ENCODE measurements around the gene LRRC18. TPM values are rescaled to one million over a fixed set of nuclear protein-coding genes. Genes with fewer than 3 reads are reported as not detected.

Gene LRRC18
- total RNA-seq, 1 experiment from 2014 or later = not detected

DNA sequence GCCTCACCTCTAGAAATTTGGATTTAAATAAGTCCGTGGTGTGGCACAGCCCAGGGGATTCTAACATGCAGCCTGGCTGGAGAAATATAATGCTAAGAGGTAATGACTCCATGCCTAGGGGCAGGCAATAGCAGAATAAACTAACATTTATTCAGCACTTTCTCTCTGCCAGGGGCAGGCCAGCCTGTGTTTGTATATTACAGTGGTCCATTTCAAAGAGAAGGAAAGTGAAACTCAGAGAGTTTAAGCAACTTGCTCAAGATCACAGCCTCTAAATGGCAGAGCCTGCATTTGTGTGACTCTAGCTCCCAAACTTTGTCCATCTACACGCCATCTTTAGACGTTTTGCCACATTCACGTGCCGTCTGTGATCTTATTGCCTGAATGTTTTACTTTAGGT, 6.7 kb upstream of the LRRC18 start:
- intact Hi-C loops (cut with micrococcal nuclease) = no loop called here
- Histone ChIP-seq H4K20me1 (ENCODE audit: insufficient read depth) (no peaks in the 10 kb centered on the region), H3K4me1 (ENCODE audit: control insufficient read depth in 1 of 2, insufficient read depth in 2 of 2, low read length in 2 of 2) (no peaks in the 10 kb centered on the region), H3K36me3 (ENCODE audit: control insufficient read depth in 1 of 2, insufficient read depth in 2 of 2, low read length in 2 of 2) (no peaks in the 10 kb centered on the region), H3K79me2 (ENCODE audit: insufficient read depth, low read length) (no peaks in the 10 kb centered on the region), H3K4me2 (ENCODE audit: low read length) (no peak overlapping the region), H3K9me2 (ENCODE audit: insufficient read depth) (no peaks in the 10 kb centered on the region), H3K9me3 (ENCODE audit: control insufficient read depth in 1 of 2, insufficient read depth in 1 of 2, low read depth in 1 of 2, low read length in 2 of 2) (no peaks in the 10 kb centered on the region), H3K4me3 (replicated peaks in 1 of 2; ENCODE audit: low read depth in 1 of 2, low read length in 2 of 2) (no peak overlapping the region), H3K9ac (ENCODE audit: low read length) (no peak overlapping the region), H2AFZ (ENCODE audit: low read depth, low read length, poor library complexity, severe bottlenecking) (no peak overlapping the region), H3K27me3 (ENCODE audit: insufficient read depth, low read length) (peaks cover 12% of the 10 kb centered on the region; the same call in 1 of the 2 replicates), H3K27ac (ENCODE audit: low read depth, low read length) (no peak overlapping the region)
- BruUV-seq (replicated peaks) = no TSS peak
- TF ChIP-seq, protein P1, sequence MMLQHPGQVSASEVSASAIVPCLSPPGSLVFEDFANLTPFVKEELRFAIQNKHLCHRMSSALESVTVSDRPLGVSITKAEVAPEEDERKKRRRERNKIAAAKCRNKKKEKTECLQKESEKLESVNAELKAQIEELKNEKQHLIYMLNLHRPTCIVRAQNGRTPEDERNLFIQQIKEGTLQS (IDR thresholded peaks at IDR 0.05) = no peak
- TF ChIP-seq, protein P2, sequence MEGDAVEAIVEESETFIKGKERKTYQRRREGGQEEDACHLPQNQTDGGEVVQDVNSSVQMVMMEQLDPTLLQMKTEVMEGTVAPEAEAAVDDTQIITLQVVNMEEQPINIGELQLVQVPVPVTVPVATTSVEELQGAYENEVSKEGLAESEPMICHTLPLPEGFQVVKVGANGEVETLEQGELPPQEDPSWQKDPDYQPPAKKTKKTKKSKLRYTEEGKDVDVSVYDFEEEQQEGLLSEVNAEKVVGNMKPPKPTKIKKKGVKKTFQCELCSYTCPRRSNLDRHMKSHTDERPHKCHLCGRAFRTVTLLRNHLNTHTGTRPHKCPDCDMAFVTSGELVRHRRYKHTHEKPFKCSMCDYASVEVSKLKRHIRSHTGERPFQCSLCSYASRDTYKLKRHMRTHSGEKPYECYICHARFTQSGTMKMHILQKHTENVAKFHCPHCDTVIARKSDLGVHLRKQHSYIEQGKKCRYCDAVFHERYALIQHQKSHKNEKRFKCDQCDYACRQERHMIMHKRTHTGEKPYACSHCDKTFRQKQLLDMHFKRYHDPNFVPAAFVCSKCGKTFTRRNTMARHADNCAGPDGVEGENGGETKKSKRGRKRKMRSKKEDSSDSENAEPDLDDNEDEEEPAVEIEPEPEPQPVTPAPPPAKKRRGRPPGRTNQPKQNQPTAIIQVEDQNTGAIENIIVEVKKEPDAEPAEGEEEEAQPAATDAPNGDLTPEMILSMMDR (IDR thresholded peaks at IDR 0.05 in 2 of 3, conservative IDR thresholded peaks at IDR 0.05 in 1 of 3; ENCODE audit: borderline replicate concordance in 1 of 3, insufficient read depth in 1 of 3, low read depth in 2 of 3, low read length in 2 of 3) = no peak
- ChIA-PET RAD21 (ENCODE audit: low non-redundant PET in 1 of 2, low total read pairs in 2 of 2, uncharacterized antibody in 2 of 2, unreplicated experiment in 2 of 2) (no interaction called here), POLR2A (interaction anchor here (0.6 kb wide), 1 partner anchor 604 kb away, joined by 4 read pairs; no protein-coding TSS in a partner anchor), CTCF (no interaction called here)
- DNase-seq (ENCODE audit: low read depth, low spot score) = no peak
- ATAC-seq = no peak

DNA sequence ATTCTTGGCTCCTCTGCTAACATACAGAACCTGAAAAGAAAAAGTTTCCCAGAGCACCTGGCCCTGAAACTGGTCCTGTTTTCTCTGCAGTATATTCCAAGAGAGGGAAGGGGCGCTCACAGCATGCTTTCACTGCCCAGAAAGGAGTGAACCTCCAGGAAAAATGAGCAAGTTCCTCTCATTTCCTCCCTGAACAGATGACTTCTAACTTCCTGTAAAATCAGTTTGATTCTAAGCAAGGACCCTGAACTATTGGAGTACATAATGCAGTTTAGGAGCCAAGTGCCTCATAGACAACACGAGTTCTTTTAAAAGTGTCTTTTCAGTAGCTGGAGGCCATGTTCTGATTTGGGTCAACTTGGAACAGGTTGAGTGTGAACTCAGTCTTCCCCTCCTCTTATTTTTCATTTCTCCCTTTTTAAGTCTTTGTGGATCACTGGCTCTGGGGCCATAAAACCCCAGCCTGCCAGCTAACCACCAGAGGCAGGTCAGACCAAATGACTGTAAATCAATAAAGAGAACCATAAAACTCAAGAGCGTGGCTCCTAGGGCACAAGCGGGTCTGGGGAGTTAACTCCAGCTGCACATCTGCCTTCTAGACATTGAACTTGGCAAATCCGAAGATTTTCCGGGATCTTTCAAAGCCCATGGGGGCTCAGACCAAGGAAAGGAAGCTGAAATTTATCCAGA, 5.9 kb upstream of the LRRC18 start:
- H2AFZ ChIP-seq (ENCODE audit: low read depth, low read length, poor library complexity, severe bottlenecking) = no peak overlapping the region
- DNase-seq (ENCODE audit: low read depth, low spot score) (no peak), ATAC-seq (no peak)
- H3K9ac ChIP-seq (ENCODE audit: low read length) = no peak overlapping the region
- H3K27ac ChIP-seq (ENCODE audit: low read depth, low read length) = no peak overlapping the region
- ChIA-PET POLR2A (interaction anchor here (0.6 kb wide), 1 partner anchor 605 kb away, joined by 4 read pairs; no protein-coding TSS in a partner anchor), RAD21 (ENCODE audit: low non-redundant PET in 1 of 2, low total read pairs in 2 of 2, uncharacterized antibody in 2 of 2, unreplicated experiment in 2 of 2) (no interaction called here), CTCF (no interaction called here)
- H3K27me3 ChIP-seq (ENCODE audit: insufficient read depth, low read length) = peaks cover 10% of the 10 kb centered on the region; the same call in 1 of the 2 replicates
- H3K4me1 ChIP-seq (ENCODE audit: control insufficient read depth in 1 of 2, insufficient read depth in 2 of 2, low read length in 2 of 2) = no peaks in the 10 kb centered on the region
- H4K20me1 ChIP-seq (ENCODE audit: insufficient read depth) = no peaks in the 10 kb centered on the region
- H3K79me2 ChIP-seq (ENCODE audit: insufficient read depth, low read length) = no peaks in the 10 kb centered on the region
- no peaks in the 10 kb centered on the region for H3K9me2 ChIP-seq (ENCODE audit: insufficient read depth)
- no peak overlapping the region for H3K4me3 ChIP-seq (replicated peaks in 1 of 2; ENCODE audit: low read depth in 1 of 2, low read length in 2 of 2)
- BruUV-seq (replicated peaks) = no TSS peak
- no peak overlapping the region for H3K4me2 ChIP-seq (ENCODE audit: low read length)
- no peaks in the 10 kb centered on the region for H3K9me3 ChIP-seq (ENCODE audit: control insufficient read depth in 1 of 2, insufficient read depth in 1 of 2, low read depth in 1 of 2, low read length in 2 of 2)
- no peaks in the 10 kb centered on the region for H3K36me3 ChIP-seq (ENCODE audit: control insufficient read depth in 1 of 2, insufficient read depth in 2 of 2, low read length in 2 of 2)
- intact Hi-C loops (cut with micrococcal nuclease) = no loop called here
- TF ChIP-seq ZNF274 (IDR thresholded peaks at IDR 0.05; ENCODE audit: low read depth, low read length) (no peak), CBX3 (IDR thresholded peaks at IDR 0.05; ENCODE audit: low read depth) (no peak), TCF7L2 (IDR thresholded peaks at IDR 0.05; ENCODE audit: borderline replicate concordance, extremely low read depth, insufficient read depth, insufficient read length) (no peak), ELF1 (IDR thresholded peaks at IDR 0.05; ENCODE audit: borderline replicate concordance, low read depth) (no peak), POLR2A (IDR thresholded peaks at IDR 0.05; ENCODE audit: borderline replicate concordance, extremely low read depth, insufficient read depth, insufficient read length) (no peak), JUND (IDR thresholded peaks at IDR 0.05) (no peak), SP1 (IDR thresholded peaks at IDR 0.05; ENCODE audit: low read depth) (no peak), CEBPB (IDR thresholded peaks at IDR 0.05; ENCODE audit: low read depth) (no peak), EZH2 (IDR thresholded peaks at IDR 0.05) (no peak), SRF (IDR thresholded peaks at IDR 0.05; ENCODE audit: low read depth) (no peak)
- TF ChIP-seq, protein P3, sequence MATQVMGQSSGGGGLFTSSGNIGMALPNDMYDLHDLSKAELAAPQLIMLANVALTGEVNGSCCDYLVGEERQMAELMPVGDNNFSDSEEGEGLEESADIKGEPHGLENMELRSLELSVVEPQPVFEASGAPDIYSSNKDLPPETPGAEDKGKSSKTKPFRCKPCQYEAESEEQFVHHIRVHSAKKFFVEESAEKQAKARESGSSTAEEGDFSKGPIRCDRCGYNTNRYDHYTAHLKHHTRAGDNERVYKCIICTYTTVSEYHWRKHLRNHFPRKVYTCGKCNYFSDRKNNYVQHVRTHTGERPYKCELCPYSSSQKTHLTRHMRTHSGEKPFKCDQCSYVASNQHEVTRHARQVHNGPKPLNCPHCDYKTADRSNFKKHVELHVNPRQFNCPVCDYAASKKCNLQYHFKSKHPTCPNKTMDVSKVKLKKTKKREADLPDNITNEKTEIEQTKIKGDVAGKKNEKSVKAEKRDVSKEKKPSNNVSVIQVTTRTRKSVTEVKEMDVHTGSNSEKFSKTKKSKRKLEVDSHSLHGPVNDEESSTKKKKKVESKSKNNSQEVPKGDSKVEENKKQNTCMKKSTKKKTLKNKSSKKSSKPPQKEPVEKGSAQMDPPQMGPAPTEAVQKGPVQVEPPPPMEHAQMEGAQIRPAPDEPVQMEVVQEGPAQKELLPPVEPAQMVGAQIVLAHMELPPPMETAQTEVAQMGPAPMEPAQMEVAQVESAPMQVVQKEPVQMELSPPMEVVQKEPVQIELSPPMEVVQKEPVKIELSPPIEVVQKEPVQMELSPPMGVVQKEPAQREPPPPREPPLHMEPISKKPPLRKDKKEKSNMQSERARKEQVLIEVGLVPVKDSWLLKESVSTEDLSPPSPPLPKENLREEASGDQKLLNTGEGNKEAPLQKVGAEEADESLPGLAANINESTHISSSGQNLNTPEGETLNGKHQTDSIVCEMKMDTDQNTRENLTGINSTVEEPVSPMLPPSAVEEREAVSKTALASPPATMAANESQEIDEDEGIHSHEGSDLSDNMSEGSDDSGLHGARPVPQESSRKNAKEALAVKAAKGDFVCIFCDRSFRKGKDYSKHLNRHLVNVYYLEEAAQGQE (IDR thresholded peaks at IDR 0.05; ENCODE audit: low read depth) = no peak
- TF ChIP-seq, protein P4, sequence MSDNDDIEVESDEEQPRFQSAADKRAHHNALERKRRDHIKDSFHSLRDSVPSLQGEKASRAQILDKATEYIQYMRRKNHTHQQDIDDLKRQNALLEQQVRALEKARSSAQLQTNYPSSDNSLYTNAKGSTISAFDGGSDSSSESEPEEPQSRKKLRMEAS (IDR thresholded peaks at IDR 0.05) = no peak
- TF ChIP-seq, protein P1 (IDR thresholded peaks at IDR 0.05) = no peak

Data from HCT116 (cell line).